K562 (cell line): ENCODE data around the gene HNRNPA3. TPM values are rescaled to one million over a fixed set of nuclear protein-coding genes. Genes with fewer than 3 reads are reported as not detected.
"Not testable (repeated sequence)": the region's sequence is repeated elsewhere in the genome, so short reads cannot be mapped to it uniquely, and the experiment has no call there.

ENCODE experiments used
- ATAC-seq: fragments of 200-7000 bp; cut with Tn5 transposase; 3 replicates; pipeline ENCODE4 v1.9.1; 2020; ENCODE audit warnings: moderate library complexity
- BruUV-seq: library from RNA; stranded (reverse); fragments of 400-500 nt; replicated peaks from 2 replicates; lab custom pipeline; 2021; lab: Mats Ljungman, UMichigan
- CTCF ChIA-PET: fragments of 300-600 bp; formaldehyde crosslinking; extraction: SDS; loops from one replicate; lab custom pipeline; 2021; ENCODE audit warnings: low intra/inter-chr PET ratio; lab: Yijun Ruan, JAX
- POLR2A ChIA-PET: fragments of 300-600, 350-650 bp; sonication (Branson Sonifier 250); formaldehyde crosslinking; extraction: SDS; loops from one replicate; lab custom pipeline; 2021; ENCODE audit warnings: antibody characterized with exemption, inconsistent platforms; lab: Yijun Ruan, JAX
- DNase-seq, 4 experiments: peaks; one replicate each; pipeline versions ENCODE4 v3.0.0 to v3.0.0-alpha.2; 2011 to 2018; ENCODE audit warnings: low spot score in 3 of 4, mixed read lengths in 3 of 4; ENCODE audit errors: extremely low read depth in 1 of 4
- FAIRE-seq: peaks from 2 replicates; lab custom pipeline; 2011; peaks lifted over from hg19 to GRCh38; lab: Jason Lieb, UNC
- H2AFZ ChIP-seq: 2 replicates; pipeline ENCODE4 v1.6.0; 2011; ENCODE audit warnings: low read depth, low read length, control low read depth, inconsistent platforms
- H3K27ac ChIP-seq: fragments of 200-600 bp; 3 replicates; pipeline ENCODE4 v1.8.0; 2011; ENCODE audit warnings: low read depth, mild to moderate bottlenecking, control low read depth, inconsistent platforms, low read length, moderate library complexity, mixed read lengths; ENCODE audit errors: extremely low read depth
- H3K27me3 ChIP-seq, 2 experiments: fragments of 300-600 bp in 1 of 2; 2 replicates in 1 of 2; 3 replicates in 1 of 2; pipeline versions ENCODE4 v1.6.0 to v1.8.0; 2011; ENCODE audit warnings: inconsistent platforms in 2 of 2, low read length in 2 of 2, mild to moderate bottlenecking in 1 of 2, mixed read lengths in 1 of 2, moderate library complexity in 1 of 2; ENCODE audit not compliant: control insufficient read depth in 2 of 2, insufficient read depth in 2 of 2
- H3K36me3 ChIP-seq: fragments of 300-600 bp; 3 replicates; pipeline ENCODE4 v1.8.0; 2011; ENCODE audit warnings: mild to moderate bottlenecking, low read length, inconsistent platforms; ENCODE audit not compliant: control insufficient read depth, insufficient read depth
- H3K4me1 ChIP-seq, 2 experiments: fragments of 200-600 bp in 1 of 2; replicated peaks in 1 of 2; 2 replicates in 1 of 2; 3 replicates in 1 of 2; pipeline versions ENCODE4 v1.5.1 to v1.8.0; 2011; ENCODE audit warnings: inconsistent platforms in 2 of 2, low read length in 2 of 2, mild to moderate bottlenecking in 1 of 2, mixed read lengths in 1 of 2, moderate library complexity in 1 of 2; ENCODE audit not compliant: control insufficient read depth in 2 of 2, insufficient read depth in 2 of 2
- H3K4me2 ChIP-seq: 2 replicates; pipeline ENCODE4 v1.6.1; 2011; ENCODE audit warnings: low read length, control low read depth, inconsistent platforms, mixed read lengths; ENCODE audit not compliant: insufficient read depth
- H3K4me3 ChIP-seq: fragments of 200-600 bp; sonication (generic), shearing (Covaris generic); 2 replicates; pipeline ENCODE4 v1.5.1; 2016; ENCODE audit warnings: control low read depth, inconsistent platforms
- H3K79me2 ChIP-seq: fragments of 200-600 bp; 3 replicates; pipeline ENCODE4 v1.8.0; 2011; ENCODE audit warnings: low read length, inconsistent platforms; ENCODE audit not compliant: control insufficient read depth, insufficient read depth
- H3K9ac ChIP-seq, 2 experiments: 2 replicates each; pipeline versions ENCODE4 v1.6.0 to v1.6.1; 2011; ENCODE audit warnings: low read depth in 2 of 2, low read length in 2 of 2, control low read depth in 1 of 2, inconsistent platforms in 1 of 2, mild to moderate bottlenecking in 1 of 2, mixed read lengths in 1 of 2; ENCODE audit not compliant: insufficient read depth in 1 of 2
- H3K9me1 ChIP-seq: one replicate; pipeline ENCODE4 v1.6.0; 2011; ENCODE audit warnings: inconsistent platforms, mild to moderate bottlenecking, low read length, moderate library complexity; ENCODE audit not compliant: control insufficient read depth, insufficient read depth
- H3K9me3 ChIP-seq: replicated peaks from 2 replicates; pipeline ENCODE4 v1.5.1; 2011; ENCODE audit warnings: low read depth, low read length, inconsistent platforms; ENCODE audit not compliant: control insufficient read depth, insufficient read depth
- H4K20me1 ChIP-seq: replicated peaks from 2 replicates; pipeline ENCODE4 v1.6.1; 2011; ENCODE audit warnings: low read length, inconsistent platforms, mixed read lengths; ENCODE audit not compliant: control insufficient read depth, insufficient read depth
- POLR2H ChIP-seq: IDR thresholded peaks from 2 replicates; pipeline ENCODE4 v1.6.1; 2016; ENCODE audit warnings: missing genetic modification characterization, low read depth, mild to moderate bottlenecking, control low read depth, missing compliant biosample characterization, moderate library complexity
- SMARCA5 ChIP-seq: fragments of 450-650 bp; IDR thresholded peaks from 2 replicates; pipeline ENCODE4 v1.6.1; 2016
- ZNF121 ChIP-seq: sonication (generic); formaldehyde crosslinking; conservative IDR thresholded peaks from 2 replicates; pipeline ENCODE4 v1.8.0; 2022; ENCODE audit warnings: missing genetic modification reagents
- ZNF316 ChIP-seq: fragments of 450-650 bp; IDR thresholded peaks from 2 replicates; pipeline ENCODE4 v1.6.1; 2016
- ZNF384 ChIP-seq: IDR thresholded peaks from 2 replicates; pipeline ENCODE4 v1.6.1; 2012; ENCODE audit warnings: low read depth, low read length, improper control_type of control experiment
- WGBS: fragments of 100-300 bp; shearing (Covaris generic); methylation state at CpG from one replicate; pipeline ENCODE4 v1.1.6; 2016; ENCODE audit warnings: low coverage, mixed read lengths; ENCODE audit not compliant: insufficient coverage; ENCODE audit errors: missing lambda C conversion rate; 5-methylcytosine and 5-hydroxymethylcytosine counted together
- in situ Hi-C: fragments of 300-500 bp; cut with MboI; formaldehyde crosslinking; loops from 4 replicates; pipeline ENCODE4 v1.15.0; 2018; ENCODE audit warnings: inconsistent platforms, mixed read lengths
- intact Hi-C: fragments of 100-400 bp; cut with micrococcal nuclease; formaldehyde crosslinking; loops from 2 replicates; pipeline ENCODE4 v1.14.2; 2022
- polyA plus RNA-seq, 8 experiments: library from polyadenylated mRNA; depleted of rRNA in 4 of 8; stranded (reverse) in 5 of 8; unstranded in 3 of 8; fragments of >200 nt; fragmentation: Nextera tagmentation in 2 of 8; fragmentation: Illumina TruSeq in 1 of 8; extraction: Ambion mirVana in 2 of 8; extraction: Trizol in 1 of 8; gene quantifications; 2 replicates each; pipeline versions ENCODE4 v1.2.1 to v1.2.3, GENCODE V29; 2011 to 2014; ENCODE audit warnings: inconsistent platforms in 1 of 8, missing spikeins in 1 of 8
- total RNA-seq, 7 experiments: library from RNA; depleted of rRNA in 6 of 7; stranded (reverse); fragments of >200 nt in 6 of 7; fragmentation: Illumina TruSeq in 2 of 7; extraction: Trizol in 2 of 7; gene quantifications; 2 replicates each; pipeline versions ENCODE4 v1.2.1 to v1.2.3, GENCODE V29; 2011 to 2021; ENCODE audit warnings: low replicate concordance in 1 of 7

The HNRNPA3 gene
- total and polyA plus RNA-seq, 9 of the 15 experiments (the other 6 are each of a cell fraction or from before 2014, with no cell fraction given): 72.8 to 428 (median 192) TPM

DNA sequence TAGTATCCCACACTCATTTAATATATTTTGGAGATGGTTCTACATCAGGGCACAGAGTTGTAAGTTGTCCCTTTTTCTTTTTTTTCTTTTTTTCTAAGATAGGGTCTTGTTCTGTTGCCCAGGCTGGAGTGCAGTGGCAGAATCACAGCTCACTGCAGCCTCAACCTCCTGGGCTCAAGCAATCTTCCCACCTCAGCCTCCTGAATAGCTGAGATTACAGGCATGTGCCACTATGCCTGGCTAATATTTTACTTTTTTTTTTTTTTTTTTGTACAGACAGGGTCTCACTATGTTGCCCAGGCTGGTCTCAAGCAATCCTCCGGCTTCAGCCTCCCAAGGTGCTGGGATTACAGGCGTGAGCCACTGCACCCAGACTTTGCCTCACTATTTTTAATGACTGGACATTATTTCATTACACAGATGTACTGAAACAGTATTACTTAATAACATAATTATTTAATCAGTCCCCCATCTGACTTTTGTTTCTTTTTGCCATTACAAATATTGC lies 34.0 kb downstream of the HNRNPA3 start:
- peaks cover 98% of the 10 kb centered on the region for H3K79me2 ChIP-seq
- in situ Hi-C loops, intact Hi-C loops, H3K9me3 ChIP-seq, DNase-seq, H2AFZ ChIP-seq, H3K9me1 ChIP-seq, H3K27me3 ChIP-seq, BruUV-seq, H3K4me3 ChIP-seq, ATAC-seq, FAIRE-seq, H3K4me2 ChIP-seq, CTCF ChIA-PET, H3K9ac ChIP-seq: not testable (repeated sequence)
- peaks cover 39% of the 10 kb centered on the region; the same call in 2 of the 3 replicates for H3K36me3 ChIP-seq
- whole genome bisulfite sequencing: 74% methylated on average over 2 of the region's 2 CpGs
- POLR2A ChIA-PET: interaction anchor here (1.0 to 3.0 kb wide), 8 partner anchors 8 to 21 kb away, joined by 3 to 23 read pairs (median 4); partner anchors contain the start of gene NFE2L2
- H4K20me1 ChIP-seq: peaks cover 32% of the 10 kb centered on the region
- H3K4me1 ChIP-seq: peaks cover 20 to 66% of the 10 kb centered on the region in 2 experiments
- TF ChIP-seq ZNF316: peak; percentile 29; the same call in 1 of the 2 replicates
- peak; percentile 78; the same call in 1 of the 2 replicates for TF ChIP-seq ZNF121 (CRISPR knock-in tag)
- TF ChIP-seq SMARCA5: 0 out of 2 replicates have a peak, but pooled peaks have one; percentile 15
- 0 out of 2 replicates have a peak, but pooled peaks have one; percentile 13 for TF ChIP-seq POLR2H (tag)
- TF ChIP-seq ZNF384: 0 out of 2 replicates have a peak, but pooled peaks have one; percentile 12
- 0 out of 3 replicates have a peak overlapping the region, but pooled peaks have one; percentile 13 for H3K27ac ChIP-seq
